Measurements from ENCODE around the gene AKAP6. TPM values are rescaled to one million over a fixed set of nuclear protein-coding genes. Genes with fewer than 3 reads are reported as not detected.

Gene AKAP6
- total and polyA plus RNA-seq, 2 of the 8 experiments (the other 6 are each of a cell fraction or from before 2014, with no cell fraction given), result 0.09 to 0.89 TPM

DNA sequence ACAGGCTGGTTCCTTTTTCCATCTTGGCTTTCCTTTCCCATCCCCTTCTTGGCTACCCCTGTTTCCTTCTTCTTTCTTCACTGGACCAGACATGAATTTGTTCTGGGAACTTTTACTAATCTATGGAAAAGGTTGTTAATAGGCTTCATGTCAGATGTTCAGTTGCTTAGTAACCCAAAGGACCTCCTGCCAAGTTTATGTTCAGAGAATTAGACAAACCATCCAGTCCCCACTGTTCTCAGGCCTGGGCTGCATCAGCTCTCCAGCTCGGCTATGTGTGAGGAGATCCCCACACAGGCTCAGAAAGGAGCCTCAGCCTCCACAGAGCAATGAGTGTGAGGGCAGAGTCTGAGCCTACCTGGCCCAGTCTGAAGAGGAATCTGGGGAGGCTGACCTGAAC lies 78.0 kb downstream of the AKAP6 start:
- no peak overlapping the region for H4K8ac ChIP-seq (ENCODE audit: extremely low read depth, insufficient read depth, low read length)
- no peak overlapping the region for H3K4ac ChIP-seq (replicated peaks; ENCODE audit: insufficient read length, low read depth, low read length)
- POLR2A ChIA-PET (ENCODE audit: partially characterized antibody), result no interaction called here
- H3K14ac ChIP-seq (ENCODE audit: insufficient read length), result no peak overlapping the region
- H3K56ac ChIP-seq (replicated peaks; ENCODE audit: insufficient read length, low read depth, low read length), result no peak overlapping the region
- H3K9me3 ChIP-seq (ENCODE audit: insufficient read depth in 2 of 2, low read depth in 1 of 2, low read length in 1 of 2), result no peaks in the 10 kb centered on the region
- H3K36me3 ChIP-seq (ENCODE audit: control insufficient read depth in 2 of 4, insufficient read depth in 4 of 4, low read length in 3 of 4), result no peaks in the 10 kb centered on the region
- DNase-seq (ENCODE audit: low read depth in 1 of 2, low spot score in 2 of 2) (no peak), FAIRE-seq (no peak)
- no peaks in the 10 kb centered on the region for H3K27me3 ChIP-seq (replicated peaks in 1 of 4; ENCODE audit: control insufficient read depth in 3 of 4, extremely low read depth in 1 of 4, insufficient read depth in 3 of 4, low read length in 3 of 4)
- H3K27ac ChIP-seq (ENCODE audit: low read depth, low read length), result no peak overlapping the region
- 80% methylated on average over 1 of the region's 1 CpG; no CpG with 5 or more reads in 1 of the 2 experiments for WGBS, 2 experiments (ENCODE audit: extremely low coverage in 1 of 2, insufficient coverage in 1 of 2, insufficient read length in 1 of 2, insufficient replicate concordance in 2 of 2, low coverage in 1 of 2, low lambda C conversion rate in 2 of 2, missing lambda C conversion rate in 1 of 2)
- no peak overlapping the region for H4K91ac ChIP-seq (replicated peaks; ENCODE audit: insufficient read length, low read length)
- no peaks in the 10 kb centered on the region for H3K79me2 ChIP-seq (ENCODE audit: control insufficient read depth in 1 of 2, insufficient read depth in 2 of 2, low read length in 2 of 2)
- CTCF ChIA-PET (ENCODE audit: partially characterized antibody), result no interaction called here
- no peak overlapping the region for H3K4me3 ChIP-seq (ENCODE audit: extremely low read depth in 1 of 4, insufficient read depth in 2 of 4, low read depth in 3 of 4, low read length in 4 of 4)
- H3K4me1 ChIP-seq (replicated peaks in 1 of 4; ENCODE audit: control insufficient read depth in 3 of 4, insufficient read depth in 4 of 4, low read length in 3 of 4), result no peaks in the 10 kb centered on the region
- no peak overlapping the region for H3K4me2 ChIP-seq (ENCODE audit: insufficient read depth in 1 of 2, low read depth in 2 of 2, low read length in 2 of 2)
- H2BK15ac ChIP-seq (ENCODE audit: low read length), result no peak overlapping the region
- H3K9ac ChIP-seq (replicated peaks in 1 of 4; ENCODE audit: extremely low read depth in 1 of 4, low read depth in 3 of 4, low read length in 3 of 4), result no peak overlapping the region
- no peak overlapping the region for H3K18ac ChIP-seq (ENCODE audit: extremely low read depth, low read length)
- no peak overlapping the region for H2BK20ac ChIP-seq (ENCODE audit: low read length)
- H2BK120ac ChIP-seq (replicated peaks; ENCODE audit: low read depth, low read length), result no peak overlapping the region
- H2BK5ac ChIP-seq (ENCODE audit: low read depth, low read length), result no peak overlapping the region
- H3K23ac ChIP-seq (ENCODE audit: insufficient read length), result no peak overlapping the region
- no peaks in the 10 kb centered on the region for H3K23me2 ChIP-seq (ENCODE audit: low read depth, low read length)
- H4K5ac ChIP-seq (ENCODE audit: insufficient read length, low read depth, low read length), result no peak overlapping the region
- H2AK5ac ChIP-seq (ENCODE audit: low read depth, low read length), result no peak overlapping the region
- H2AFZ ChIP-seq (ENCODE audit: low read length), result no peak overlapping the region
- H4K20me1 ChIP-seq (replicated peaks in 1 of 2; ENCODE audit: control insufficient read depth in 1 of 2, insufficient read depth in 2 of 2, low read length in 2 of 2), result no peaks in the 10 kb centered on the region
- no peak for TF ChIP-seq KDM1A (IDR thresholded peaks at IDR 0.05; ENCODE audit: borderline replicate concordance, low read length)
- TF ChIP-seq TAF7 (optimal IDR thresholded peaks at IDR 0.05; ENCODE audit: borderline replicate concordance, low read depth, low read length), result no peak
- no peak for TF ChIP-seq SP1 (IDR thresholded peaks at IDR 0.05; ENCODE audit: low read depth, low read length)
- no peak for TF ChIP-seq SP4 (IDR thresholded peaks at IDR 0.05; ENCODE audit: low read length)
- no peak for TF ChIP-seq ZNF274 (IDR thresholded peaks at IDR 0.05; ENCODE audit: borderline replicate concordance, extremely low read depth, low read length)
- TF ChIP-seq, protein P1, sequence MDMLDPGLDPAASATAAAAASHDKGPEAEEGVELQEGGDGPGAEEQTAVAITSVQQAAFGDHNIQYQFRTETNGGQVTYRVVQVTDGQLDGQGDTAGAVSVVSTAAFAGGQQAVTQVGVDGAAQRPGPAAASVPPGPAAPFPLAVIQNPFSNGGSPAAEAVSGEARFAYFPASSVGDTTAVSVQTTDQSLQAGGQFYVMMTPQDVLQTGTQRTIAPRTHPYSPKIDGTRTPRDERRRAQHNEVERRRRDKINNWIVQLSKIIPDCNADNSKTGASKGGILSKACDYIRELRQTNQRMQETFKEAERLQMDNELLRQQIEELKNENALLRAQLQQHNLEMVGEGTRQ (IDR thresholded peaks at IDR 0.05; ENCODE audit: low read length), result no peak
- TF ChIP-seq GTF2F1 (IDR thresholded peaks at IDR 0.05; ENCODE audit: borderline replicate concordance, low read depth, low read length), result no peak
- TF ChIP-seq NRF1 (IDR thresholded peaks at IDR 0.05; ENCODE audit: low read depth, low read length), result no peak
- no peak for TF ChIP-seq TEAD4 (IDR thresholded peaks at IDR 0.05; ENCODE audit: low read depth, low read length)
- no peak for TF ChIP-seq PHF8 (conservative IDR thresholded peaks at IDR 0.05; ENCODE audit: low read depth, low read length)
- TF ChIP-seq GABPA (IDR thresholded peaks at IDR 0.05; ENCODE audit: borderline replicate concordance, insufficient read depth, low read length), result no peak
- TF ChIP-seq ASH2L (IDR thresholded peaks at IDR 0.05; ENCODE audit: low read length), result no peak
- no peak for TF ChIP-seq CBX8 (IDR thresholded peaks at IDR 0.05; ENCODE audit: borderline replicate concordance, low read depth, low read length)
- no peak for TF ChIP-seq SP2 (IDR thresholded peaks at IDR 0.05; ENCODE audit: low read length)
- no peaks in the 10 kb centered on the region for H3K79me1 ChIP-seq (ENCODE audit: low read depth, low read length)
- H2BK12ac ChIP-seq (ENCODE audit: low read depth, low read length), result no peak overlapping the region
